HG03025 (cell line): Measurements from ENCODE around the gene PCGF2.

ENCODE experiments used
- ATAC-seq: cut with Tn5 transposase; IDR thresholded peaks from one replicate; pipeline ENCODE4 v1.9.1; 2021; ENCODE audit warnings: mild to moderate bottlenecking, moderate library complexity; ENCODE audit not compliant: unreplicated experiment, low FRiP score

The PCGF2 gene

GRCh38 chr17:38704606-38705522 lies 43.3 kb downstream of the PCGF2 start, which contains the start of gene MLLT6:
Gene MLLT6, plus strand, starts transcription at chr17:38705273. Its CDS starts 360 bp downstream, at chr17:38705633.
- ATAC-seq, result no peak

DNA sequence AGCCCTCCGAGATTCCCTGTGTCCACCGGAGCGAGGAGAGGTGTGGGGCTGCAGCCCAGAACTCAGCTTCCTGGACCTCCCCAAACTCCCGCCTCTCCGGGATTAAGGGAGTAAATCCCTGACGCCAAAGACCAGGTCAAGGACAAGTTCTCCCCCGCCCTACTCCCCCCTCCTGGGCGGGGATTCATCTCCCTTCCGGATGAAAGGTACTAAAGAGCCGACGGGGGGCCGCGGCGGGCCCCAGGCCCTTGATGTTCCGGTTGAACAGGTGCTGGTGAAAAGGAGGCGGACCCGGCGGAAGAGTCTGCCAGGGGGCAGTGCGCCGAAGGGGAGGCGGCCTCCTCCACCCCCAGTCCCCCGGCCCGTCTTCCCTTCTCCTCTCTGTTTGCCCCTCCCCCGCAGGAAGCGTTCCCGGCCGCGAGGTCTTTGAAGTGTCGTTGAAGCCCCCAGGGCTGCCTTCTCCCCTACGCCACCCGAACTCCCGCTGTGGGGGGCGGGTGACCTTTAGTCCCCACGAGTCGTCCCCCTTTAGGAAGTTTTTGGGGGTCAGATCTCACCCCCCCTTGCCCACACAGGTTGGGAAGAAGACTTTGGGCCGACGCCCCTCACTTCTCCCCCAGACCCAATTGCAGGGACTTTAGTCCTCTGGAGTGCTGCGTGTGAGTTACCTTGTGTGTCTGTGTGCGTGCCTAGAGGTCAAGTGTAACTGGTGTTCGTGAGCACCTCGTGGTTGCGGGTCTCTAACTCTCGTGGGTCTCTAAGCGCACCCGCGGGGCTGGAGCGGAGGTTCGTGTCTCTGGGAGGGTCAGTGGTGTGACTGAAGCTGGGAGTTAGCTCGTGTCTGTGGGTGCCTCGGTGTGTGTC lies 44.2 kb downstream of the PCGF2 start:
- no peak for ATAC-seq

DNA sequence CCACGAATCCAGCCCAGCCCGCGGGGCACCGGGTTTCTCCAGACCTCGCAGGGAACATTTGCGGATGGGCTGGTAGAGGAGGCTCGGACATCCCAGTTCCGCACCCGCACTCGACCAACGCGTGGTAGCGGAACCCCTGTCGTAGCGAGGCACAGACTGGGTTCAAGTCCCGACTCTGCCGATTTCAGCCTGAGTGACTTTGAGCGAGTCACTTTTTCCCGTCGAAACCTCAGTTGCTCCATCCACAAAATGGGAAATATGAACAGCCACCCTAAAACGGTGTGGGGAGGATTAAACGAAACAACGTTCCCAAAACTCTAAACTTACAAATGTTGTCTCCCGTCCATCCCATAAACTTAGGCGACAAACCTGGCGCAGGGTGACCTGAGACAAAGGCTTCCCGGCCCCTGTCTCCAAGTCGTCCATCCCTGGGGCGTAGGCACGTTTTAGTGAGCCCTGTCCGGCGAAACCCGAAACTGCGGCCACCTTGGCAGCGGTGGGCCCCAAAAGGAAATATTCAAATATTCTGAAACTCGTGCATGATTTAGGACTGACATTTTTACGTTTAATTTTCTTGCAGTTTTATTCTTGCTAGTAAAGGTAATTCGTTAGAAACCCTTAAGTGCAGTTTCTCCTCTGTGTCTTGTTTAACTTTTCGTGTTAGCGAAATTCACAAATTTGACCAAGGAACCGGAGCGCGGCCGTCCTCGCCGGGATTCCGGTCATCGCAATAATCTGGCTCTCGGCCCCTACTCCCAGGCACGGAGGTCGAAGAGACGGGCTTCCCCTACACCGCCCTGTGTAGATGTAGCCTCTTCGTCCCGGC lies 45.0 kb downstream of the PCGF2 start:
- no peak for ATAC-seq

GRCh38 chr17:38702166-38702915 lies 45.8 kb downstream of the PCGF2 start:
- ATAC-seq, result no peak

DNA sequence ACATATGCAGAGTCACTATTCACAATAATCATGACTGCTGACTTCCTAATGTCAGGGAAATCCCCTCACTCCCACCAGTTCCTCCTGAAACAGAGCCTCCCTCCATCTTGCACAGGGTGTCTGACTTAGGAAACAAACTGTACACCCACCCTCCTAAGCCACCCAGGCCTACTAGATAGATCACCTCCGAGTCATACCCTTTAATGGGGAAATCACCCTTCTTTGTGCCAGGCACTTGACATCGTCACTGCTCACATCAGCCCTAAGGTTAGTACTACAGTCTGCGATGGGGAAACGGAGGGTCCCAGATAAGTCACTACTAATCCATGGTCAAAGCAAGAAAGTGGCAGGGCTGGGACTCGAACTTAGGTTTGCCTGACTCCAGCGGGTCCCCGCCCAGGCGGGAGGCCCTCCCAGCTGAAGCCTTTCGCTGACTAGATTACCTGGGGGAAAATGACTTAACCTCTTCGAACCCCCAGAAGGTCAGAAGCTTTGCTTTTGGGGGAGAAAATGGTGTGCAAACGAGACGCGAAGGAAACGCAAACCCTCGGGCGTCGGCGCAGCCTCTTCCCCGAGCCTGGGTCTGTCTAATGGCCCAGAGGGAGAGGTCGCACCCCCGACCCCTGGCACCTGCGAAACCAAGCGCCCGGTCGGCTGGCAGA lies 46.5 kb downstream of the PCGF2 start:
- no peak for ATAC-seq

GRCh38 chr17:38698760-38699159 lies 49.4 kb downstream of the PCGF2 start:
- no peak for ATAC-seq

DNA sequence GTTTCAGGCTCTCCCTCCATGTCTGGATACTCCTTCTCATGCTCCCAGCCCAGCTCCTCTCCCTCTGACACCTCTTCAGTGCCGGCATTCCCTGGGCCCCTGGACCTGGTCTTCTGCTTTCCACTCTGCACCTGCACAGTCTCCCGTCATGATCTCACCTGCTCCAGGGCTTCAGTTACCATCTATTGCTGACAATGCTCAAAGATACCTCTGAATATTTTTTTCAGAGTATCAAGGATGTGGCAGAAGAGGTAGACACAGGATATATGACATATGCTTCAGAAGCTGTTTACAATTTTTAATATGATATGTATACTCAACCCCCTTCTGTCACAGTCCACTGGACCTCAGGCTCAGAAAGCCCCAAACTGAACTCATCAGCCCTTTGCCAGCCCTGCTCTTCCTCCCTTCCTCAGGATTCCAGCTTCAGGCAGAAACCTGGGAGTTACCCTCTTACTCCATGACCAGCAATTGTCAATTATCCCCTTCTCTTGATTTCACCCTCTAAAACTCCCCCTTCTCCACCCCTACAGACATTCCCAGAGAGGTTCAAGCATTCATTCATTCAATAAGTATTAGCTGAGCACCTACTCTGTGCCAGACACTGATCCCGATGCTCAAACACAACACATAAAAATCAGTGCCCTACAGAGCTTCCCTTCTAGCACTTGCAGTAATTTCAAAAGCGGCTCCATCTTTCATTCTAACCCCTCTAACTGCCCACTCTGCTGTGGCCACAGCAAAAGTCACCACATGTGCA lies 50.9 kb downstream of the PCGF2 start:
- no peak for ATAC-seq

GRCh38 chr17:38693700-38694329 lies 54.3 kb downstream of the PCGF2 start:
- no peak for ATAC-seq

DNA sequence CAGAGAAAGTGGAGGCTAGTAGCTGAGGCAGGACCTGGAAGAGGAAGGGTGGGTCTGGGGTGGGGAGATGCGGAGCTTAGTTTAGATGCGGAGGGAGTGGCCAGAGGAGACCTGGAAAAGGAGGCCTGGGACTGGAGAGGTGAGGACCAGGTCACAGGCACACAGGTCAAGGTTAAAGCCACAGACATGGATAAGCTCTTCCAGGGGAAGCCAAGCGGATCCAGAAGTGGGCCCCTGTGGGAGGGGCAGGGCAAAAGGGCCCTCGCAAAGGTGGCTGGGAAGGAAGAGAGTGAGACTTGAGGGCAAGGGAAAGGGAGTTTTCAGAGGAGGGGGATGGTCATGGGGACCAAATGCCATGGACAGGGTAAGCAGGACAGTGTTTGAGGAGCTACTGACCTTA lies 57.0 kb downstream of the PCGF2 start:
- ATAC-seq, result no peak

DNA sequence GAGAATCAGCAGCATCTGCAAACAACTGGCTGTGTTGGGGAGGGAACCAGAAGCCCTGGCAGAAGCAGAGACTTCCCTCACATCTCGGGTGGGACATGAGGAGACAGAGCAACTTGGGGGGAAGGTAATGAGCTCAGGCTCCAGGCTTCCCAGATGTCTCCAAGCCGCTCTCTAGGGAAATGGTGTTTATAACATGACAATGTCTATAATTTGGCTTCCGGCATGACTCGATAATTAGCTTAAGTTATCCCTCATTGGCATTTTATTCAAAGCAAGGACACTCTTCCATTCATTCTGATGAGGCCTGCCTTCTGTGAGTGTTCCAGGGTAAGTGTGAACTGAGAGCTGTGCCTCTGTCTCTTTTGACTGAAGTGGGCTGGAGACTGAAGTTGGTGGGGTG lies 57.8 kb downstream of the PCGF2 start:
- no peak for ATAC-seq

- ATAC-seq, result no peak
Observed at GRCh38 chr17:38687286-38687685, 60.9 kb downstream of the PCGF2 start.

DNA sequence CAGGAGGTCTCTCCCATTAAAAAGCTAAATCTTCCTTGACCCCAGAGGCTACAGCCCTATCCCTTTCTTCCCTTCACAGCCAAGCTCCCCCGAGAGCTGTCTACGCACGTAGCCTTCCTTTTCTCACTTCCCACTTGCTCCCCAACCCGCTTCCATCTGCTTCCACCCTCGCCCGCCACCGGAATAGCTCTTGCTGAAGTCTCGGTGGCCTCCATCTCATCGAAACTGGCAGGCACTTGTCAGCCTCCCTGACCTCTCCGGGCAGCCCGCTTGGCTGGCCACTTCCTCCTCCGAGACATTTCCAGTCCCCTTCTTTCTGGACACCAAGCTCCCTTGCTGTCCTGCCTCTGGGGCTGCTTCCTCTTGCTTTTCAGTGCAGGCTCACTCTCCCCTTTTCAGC lies 62.6 kb downstream of the PCGF2 start:
- no peak for ATAC-seq
